GM19438 (cell line): ENCODE results near the gene IL17RD.

Source experiments
- ATAC-seq: cut with Tn5 transposase; IDR thresholded peaks from one replicate; pipeline ENCODE4 v1.9.1; 2021; ENCODE audit warnings: low read depth; ENCODE audit not compliant: unreplicated experiment

Gene IL17RD

DNA sequence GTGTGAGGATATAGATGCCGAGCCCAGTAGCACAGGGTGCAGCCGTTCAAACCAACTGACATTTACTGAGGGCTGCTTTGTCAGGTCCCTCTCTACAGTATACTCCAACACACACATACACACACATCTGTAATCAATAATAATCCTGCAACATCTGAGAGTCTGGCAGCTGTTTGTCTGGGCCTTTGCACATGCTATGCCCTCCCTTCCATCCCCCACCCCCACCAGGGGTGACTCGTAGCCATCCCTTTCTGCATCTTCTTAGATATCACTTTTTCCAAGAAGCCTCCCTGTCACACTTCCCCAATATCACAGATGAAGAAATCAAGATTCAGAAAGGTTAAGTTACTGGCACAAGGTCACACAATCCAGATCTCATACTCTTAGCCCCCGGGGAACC is 91.0 kb downstream of the IL17RD start:
- no peak for ATAC-seq

DNA sequence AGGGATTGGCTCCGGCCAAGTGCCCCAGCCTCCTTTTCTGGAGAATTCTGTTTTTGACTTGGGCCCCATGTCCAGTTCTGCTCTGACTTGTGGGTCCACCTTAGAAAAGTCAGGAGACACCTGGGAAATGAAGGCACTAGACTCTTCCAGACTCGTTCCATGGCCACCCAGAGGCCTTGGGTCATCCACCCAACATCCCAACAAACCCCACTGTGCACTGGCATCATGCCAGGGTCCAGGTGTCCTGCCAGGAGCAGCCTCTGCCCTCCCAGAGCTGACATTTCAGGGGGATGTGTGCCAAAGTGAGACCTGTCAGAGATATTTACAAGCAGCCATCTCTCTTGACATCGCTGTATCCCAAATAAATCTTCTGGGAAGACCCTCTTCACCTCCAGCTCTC is 91.5 kb downstream of the IL17RD start:
- ATAC-seq: no peak

DNA sequence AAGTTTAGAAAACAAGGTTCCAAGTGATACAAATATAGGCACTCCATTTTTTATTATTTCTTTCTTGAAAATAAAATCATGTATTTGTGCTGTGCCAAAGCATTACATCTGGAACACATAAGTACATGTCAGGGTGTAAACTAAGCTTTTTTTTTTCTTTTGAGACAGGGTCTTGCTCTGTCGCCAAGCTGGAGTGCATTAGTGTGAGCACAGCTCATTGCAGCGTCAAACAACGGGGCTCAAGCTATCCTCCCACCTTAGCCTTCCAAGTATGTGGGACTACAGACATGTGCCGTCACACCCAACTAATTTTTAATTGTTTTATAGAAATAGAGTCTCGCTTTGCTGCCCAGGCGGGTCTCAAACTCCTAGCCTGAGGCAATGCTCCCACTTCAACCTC is 95.7 kb downstream of the IL17RD start:
- ATAC-seq: no peak

DNA sequence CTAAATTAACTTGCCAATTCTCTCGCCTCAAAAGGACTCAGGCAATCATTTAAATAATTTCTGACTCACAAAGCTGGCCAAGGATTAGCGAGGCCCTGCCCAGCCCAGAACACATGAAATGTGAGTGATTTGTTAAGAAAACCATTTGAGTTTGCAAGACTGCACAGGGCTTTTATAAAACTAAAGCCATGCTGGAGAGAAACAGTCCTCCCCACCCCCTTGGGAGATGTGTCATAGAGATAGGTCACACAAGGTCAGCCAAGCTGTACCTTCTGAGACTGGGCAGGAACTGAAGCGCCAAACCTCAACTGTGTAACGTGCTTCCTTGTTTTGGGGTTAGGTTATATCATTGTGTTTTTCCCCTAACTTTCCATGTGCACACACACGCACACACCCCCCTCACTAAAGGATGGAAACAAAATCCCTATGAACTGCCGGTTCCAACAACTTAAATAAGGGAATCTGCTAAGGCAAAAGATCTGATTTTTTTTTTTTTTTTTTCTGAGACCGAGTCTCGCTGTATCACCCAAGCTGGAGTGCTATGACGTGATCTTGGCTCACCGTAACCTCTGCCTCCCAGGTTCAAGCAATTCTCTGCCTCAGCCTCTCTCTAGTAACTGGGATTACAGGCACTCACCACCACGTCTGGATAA is 96.6 kb downstream of the IL17RD start:
- peak; percentile 96 for ATAC-seq

DNA sequence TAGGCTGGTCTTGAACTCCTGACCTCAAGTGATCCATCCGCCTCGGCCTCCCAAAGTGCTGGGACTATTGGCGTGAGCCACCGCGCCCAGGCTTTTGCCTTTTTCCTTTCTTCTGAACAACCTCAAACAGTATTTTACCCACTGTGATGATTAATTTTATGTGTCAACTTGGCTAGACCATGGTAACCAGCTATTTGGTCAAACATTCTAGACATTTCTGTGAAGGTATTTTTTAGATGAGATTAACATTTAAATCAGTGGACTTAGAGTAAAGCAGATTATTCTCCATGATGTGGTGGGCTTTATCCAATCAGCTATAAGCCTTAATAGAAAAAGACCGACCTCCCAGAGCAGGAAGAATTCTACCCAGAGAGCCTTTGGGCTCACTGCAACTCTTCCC is 98.7 kb downstream of the IL17RD start:
- no peak for ATAC-seq

DNA sequence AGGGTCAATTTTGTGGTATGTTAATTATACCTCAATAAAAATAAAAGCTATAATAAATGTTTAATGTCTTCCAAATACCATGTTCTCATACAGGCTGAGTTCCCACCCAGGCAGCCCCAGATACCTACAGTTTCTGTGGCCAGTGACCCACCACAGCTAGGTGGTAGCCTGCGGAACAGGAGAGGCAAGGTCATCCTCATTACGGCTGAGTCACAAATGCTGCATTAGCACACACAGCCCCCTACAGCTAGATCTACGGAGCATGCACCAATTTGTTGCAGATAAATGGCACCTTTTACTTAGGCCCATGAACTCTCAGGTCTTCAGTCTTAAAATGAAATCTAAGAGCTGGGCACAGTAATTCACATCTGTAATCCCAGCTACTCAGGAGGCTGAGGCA is 99.6 kb downstream of the IL17RD start:
- ATAC-seq: no peak

DNA sequence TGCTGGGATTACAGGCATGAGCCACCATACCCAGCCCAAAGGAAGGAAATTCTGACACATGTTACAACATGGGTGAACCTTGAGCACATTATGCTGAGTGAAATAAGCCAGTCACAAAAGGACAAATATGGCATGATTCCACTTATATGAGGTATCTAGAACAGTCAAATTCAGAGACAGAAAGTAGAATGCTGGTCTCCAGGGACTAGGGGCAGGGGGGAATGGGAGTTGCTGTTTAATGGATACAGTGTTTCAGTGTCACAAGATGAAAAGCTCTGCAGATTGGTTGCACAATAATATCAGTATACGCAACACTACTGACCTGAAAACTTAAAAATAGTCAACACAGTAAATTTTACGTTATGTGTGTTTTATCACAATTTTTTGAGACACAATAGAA is 100.6 kb downstream of the IL17RD start:
- no peak for ATAC-seq

DNA sequence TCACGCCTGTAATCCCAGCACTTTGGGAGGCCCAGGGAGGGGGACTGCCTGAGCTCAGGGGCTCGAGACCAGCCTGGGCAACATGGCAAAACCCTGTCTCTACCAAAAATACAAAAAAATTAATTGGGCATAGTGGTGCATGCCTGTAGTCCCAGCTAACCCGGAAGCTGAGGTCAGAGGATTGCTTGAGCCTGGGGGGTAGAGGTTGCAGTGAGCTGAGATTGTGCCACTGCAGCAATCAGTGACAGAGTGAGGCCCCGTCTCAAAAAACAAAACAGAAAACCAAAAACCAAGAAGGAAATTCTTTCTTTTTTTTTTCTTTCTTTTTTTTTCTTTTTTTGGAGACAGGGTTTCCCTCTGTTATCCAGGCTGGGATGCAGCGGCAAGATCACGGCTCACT is 101.2 kb downstream of the IL17RD start:
- no peak for ATAC-seq

DNA sequence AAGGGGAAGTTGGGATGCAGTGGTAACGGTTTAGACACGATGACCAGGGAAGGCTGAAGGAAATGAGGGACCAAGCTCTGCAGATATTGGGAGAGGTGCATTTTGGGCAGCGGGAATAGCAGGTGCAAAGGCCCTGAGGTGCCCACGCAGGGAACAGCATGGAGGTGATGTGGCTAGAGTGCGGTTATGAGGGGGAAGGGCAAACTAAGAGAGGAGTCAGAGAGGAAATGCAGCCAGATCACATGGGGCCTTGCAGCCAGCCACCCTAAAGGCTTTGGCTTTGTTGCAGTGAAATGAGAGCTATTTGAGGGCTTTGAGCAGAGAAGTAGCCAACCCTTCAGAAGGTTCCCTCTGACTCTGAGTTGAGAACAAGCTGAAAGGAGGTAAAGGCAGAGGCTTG is 102.1 kb downstream of the IL17RD start:
- ATAC-seq: no peak

DNA sequence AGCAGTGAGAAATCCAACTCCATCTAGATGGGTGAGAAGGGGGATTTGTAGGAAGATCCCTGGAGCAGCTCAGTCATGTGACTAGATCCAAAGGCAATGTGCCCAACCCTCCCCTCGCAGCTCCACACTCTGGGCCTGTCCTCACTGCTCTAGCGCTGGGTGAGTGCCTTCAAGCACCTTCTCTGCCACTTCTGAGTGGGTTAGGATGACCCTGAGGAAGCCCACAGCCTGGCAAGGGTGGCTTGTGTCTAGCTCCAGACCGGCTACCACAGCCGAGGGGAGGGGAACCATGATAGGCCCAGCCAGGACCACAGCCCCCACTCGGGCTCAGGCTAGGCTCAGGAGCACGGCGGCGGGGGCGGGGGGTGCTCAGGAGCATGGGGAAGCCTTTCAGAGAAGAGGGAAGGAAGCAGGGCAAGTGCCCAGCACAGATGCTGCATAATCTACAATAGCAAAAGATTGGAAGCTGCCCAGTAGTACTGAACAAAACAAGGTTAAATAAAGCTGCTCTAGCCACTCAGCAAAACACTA is 103.0 kb downstream of the IL17RD start:
- ATAC-seq: no peak

DNA sequence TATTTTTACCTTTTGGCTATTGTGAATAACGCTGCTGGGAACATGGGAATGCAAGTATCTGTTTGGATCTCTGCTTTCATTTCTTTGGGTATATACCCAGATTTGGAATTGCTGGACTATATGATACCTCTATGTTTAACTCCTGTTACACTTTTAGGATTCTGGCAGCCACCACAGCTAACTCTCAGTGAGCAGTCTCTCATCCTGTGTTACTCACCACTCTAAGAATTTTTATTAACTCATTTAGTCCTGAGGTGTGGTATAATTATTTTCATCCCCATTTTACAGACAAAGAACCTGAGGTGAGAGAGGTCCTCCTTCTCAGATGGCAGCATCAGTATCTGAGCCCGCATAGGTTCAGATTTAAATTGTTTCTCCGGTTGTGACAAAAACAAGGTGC is 103.6 kb downstream of the IL17RD start:
- ATAC-seq: no peak

DNA sequence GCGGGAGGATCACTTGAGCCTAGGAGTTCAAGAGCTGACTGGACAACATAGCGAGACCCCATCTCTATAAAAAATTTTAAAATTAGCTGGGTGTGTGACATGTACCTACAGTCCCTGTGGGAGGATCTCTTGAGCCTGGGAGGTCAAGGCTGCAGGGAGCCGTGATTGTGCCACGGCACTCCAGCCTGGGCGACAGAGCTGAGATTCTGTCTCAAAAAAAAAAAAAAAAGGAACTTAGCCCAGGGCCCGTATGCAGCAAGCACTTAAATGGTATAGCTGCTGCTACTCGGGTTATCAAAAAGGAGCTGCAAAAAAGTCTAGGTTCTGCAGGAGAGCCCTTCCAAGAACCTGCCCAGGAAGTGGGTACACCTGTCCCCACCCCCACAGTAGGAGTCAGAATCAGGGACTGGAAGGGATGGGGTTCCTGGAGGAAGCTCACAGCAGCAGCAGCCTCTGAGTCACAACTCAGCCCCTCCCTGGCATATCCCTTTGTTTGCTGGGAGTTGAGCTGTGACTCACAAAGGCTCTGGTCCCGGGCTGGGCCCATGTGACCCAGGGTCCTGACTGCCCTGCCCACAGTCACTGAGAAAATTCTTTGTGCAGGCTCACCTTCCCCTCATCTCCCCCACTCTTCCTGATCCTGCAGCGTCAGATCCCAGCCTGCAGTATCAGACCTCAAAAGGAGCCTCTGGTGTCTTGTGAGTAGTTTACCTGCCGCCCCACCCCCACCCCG is 104.9 kb downstream of the IL17RD start, which contains the start of gene SPATA12:
TSS of gene SPATA12 (plus strand) at position 576 of the 733 bp plus-strand sequence. CDS start 13,031 bp downstream, outside the sequence.
- ATAC-seq: no peak

DNA sequence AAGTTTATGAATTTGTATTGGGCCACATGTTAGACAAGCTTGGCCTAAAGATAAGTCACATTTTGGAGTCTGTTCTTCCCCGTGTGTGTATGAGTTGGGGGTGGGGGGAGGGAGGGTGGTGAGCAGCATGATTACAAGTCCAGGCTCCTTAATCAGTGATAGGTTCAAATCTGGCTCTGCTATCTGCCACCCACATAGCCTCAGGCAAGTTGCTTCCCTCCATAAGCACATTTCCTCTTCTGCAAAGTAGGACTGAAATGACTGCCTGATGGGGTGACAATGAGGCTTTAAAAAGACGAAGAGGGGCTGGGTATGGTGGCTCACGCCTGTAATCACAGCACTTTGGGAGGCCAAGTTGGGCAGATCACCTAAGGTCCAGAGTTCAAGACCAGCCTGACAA is 105.7 kb downstream of the IL17RD start:
- no peak for ATAC-seq

DNA sequence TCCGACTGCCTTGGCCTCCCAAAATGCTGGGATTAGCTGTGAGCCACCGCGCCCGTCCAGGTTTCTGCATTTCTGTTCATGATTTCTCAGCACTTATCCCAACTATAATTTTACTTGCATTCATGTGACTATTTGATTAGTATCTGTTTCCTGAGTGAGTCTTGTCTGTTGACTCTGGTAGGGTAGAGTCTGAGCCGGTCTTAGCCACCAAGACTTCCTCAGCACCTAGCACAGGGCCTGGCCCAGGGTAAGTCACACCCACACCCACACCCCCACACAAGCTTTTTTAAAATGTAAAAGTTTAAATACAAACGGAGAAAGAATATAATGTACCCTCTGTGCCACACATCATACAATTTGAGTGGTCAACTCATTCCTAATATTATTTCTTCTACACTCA is 107.8 kb downstream of the IL17RD start:
- ATAC-seq: no peak

DNA sequence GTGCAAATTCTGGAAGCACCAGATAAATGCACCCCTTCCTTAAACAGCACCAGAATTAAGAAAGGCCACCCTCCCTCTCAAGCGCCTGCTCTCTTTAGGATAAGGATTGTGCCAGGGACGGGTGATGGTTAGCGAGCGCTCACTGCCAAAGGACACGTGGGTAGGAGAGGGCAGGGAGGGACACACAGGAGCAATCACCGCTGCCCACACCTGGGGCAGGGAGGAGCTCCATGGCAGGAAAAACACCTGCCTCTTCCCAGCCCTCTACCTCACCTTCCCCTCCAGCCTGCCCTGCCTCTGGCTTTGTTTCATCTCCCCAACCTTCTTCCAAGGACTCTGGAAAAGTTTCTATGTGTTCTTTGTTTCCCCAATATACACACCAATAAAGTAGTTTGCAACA is 112.0 kb downstream of the IL17RD start:
- ATAC-seq: no peak

DNA sequence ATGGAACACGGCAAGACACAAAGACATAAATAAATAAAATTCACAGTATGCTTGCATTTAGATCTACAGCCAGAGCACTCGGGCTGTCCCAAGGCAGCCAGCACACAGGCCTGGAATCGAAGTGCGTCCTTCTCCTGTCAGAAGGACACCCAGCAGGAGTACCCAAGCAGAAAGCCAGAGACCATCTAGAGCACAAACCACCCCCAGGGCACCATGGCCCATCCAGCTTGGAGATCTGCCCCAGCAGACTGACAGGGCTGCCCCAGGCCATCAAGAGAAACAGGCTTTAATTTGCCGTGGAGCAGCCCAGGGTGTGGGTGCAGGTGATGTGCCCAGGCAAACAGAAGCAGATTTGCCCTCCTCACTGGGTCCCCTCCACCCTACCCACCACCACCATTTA is 112.5 kb downstream of the IL17RD start:
- ATAC-seq: no peak

DNA sequence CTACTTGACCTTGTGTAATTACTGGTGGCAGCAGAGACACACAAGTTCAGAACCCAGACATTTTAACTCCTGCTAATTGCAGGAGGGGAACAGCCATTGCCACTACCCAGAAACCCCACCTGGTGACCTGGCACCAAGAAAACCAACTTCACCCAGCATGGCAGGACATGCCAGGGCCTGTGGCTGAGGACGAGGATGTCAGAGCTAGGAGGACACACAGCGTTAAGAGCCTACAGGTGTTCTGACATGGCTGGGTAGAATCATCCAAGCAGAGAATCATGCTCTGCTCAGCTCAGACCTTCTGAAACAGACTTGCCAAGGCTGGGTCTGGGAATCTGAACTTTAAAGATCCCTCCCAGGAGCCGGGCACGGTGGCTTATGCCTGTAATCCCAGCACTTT is 116.4 kb downstream of the IL17RD start:
- no peak for ATAC-seq

DNA sequence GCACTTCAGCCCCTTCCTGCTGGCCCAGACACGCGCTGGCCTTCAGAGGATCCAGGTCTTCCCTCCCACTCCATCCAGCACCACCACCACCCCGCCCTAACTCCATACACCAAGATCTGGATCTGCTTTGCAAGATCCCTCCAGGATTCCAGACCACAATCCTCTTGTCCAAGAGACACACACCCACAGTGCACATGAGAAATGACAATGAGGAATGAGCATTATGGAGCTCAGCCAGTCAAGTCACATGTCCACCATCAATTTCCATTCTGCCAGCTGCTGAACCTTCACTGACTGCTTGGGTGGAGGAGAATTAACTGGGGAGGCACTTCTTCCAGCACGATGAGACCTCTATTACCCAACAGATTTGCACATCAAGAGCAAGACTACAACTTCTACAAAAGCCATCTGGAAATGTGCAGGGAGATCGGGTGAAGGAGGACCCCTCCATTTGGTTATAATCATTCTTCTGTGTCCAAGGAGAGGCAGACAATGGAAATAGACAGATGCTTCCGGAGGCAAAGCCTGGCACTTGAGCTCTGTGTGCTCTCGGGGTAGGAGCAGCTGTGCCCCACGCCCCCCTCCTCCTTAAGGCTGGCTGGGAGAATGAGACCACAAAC is 117.0 kb downstream of the IL17RD start:
- ATAC-seq: no peak

DNA sequence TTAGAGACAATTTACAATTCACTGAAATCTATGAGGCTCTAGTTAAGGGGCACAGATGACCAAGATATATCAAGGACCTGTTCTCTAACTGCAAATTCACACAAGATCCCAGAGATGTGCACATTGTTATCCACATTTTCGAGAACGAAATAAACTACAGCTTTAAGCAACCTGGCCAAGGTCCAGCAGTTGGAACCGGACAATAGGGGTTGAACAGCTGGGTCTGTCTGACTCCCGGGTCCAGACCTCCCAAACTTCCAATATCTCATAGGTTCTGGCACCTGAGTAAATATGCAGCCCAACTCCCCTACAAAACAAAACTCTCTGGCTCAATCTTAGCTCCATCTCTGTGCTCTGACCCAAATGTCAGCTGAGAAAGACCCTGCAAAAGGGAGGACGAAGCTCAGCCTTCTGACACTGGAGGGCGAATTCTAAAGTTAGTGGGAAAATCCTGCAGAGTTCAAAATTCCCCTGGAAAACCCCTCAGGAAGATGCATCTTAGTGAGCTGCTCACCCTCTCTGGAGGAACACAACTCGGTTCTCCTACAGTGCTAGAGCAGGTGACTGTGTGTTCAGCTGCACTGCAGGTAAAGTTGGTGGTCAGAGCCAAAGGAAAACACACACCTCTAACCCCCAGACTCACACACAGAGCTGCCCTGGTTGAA is 118.9 kb downstream of the IL17RD start:
- ATAC-seq: no peak

DNA sequence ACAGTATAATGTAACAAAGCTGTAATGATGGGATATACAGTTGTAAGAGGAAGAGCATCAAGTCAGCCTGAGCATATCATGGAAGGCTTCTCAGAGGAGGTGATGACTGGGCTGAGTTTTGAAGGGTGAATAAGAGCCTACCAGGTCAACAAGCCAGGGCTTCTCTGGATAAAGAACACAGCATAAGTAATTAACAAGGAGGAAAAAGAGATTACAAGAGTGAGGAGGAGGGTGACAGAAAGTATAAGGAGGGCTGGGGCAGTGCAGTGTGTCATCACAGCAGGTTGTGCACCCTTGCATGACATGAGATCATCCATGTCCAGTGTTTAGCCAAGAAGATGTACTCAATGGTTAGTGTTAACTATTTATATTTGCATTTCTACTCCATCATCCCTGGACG is 121.6 kb downstream of the IL17RD start:
- ATAC-seq: no peak

DNA sequence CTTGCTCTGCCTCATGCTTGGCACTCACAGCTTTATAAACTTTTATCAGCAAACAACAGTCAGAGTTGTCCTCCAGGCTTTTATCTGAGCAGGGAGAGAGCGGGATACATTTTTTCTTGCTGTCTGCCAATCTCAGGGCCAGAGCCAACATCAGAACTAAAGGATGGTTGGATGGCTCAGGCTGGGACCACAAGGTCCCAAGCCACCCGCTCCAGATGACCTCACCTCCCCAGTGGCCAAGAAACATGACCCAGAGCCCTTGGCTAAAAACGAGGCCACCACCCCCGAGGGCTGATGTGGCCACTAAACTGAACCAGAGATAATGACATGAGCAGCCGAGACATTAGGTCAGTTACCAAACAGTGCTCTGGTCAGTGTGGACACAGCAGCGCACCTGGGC is 123.5 kb downstream of the IL17RD start:
- ATAC-seq: no peak
